ENCODE results near the gene VSTM2L. TPM values are rescaled to one million over a fixed set of nuclear protein-coding genes. Genes with fewer than 3 reads are reported as not detected.

VSTM2L gene
- total RNA-seq, 2 experiments from 2014 or later: 0.17 TPM; not detected in 1

GRCh38 chr20:37989601-37990295 is 86.8 kb downstream of the VSTM2L start:
- Histone ChIP-seq H3K4me3 (ENCODE audit: low read depth, low read length, poor library complexity, severe bottlenecking) (no peak overlapping the region), H3K9me2 (ENCODE audit: insufficient read depth, low read length) (no peaks in the 10 kb centered on the region), H3K4me1 (ENCODE audit: insufficient read depth, low read length, poor library complexity, severe bottlenecking) (peaks cover 19% of the 10 kb centered on the region), H3K4me2 (ENCODE audit: low read length) (0 out of 2 replicates have a peak overlapping the region, but pooled peaks have one; percentile 1), H3K36me3 (ENCODE audit: insufficient read depth, low read length) (peaks cover 65% of the 10 kb centered on the region; the same call in 1 of the 2 replicates), H3K27ac (ENCODE audit: low read depth, low read length, poor library complexity, severe bottlenecking) (no peak overlapping the region), H3K9me3 (ENCODE audit: low read length) (no peaks in the 10 kb centered on the region), H2AFZ (ENCODE audit: low read length) (no peak overlapping the region), H4K20me1 (ENCODE audit: insufficient read depth, low read length) (no peaks in the 10 kb centered on the region), H3K79me2 (ENCODE audit: insufficient read depth, low read depth, low read length) (no peaks in the 10 kb centered on the region)
- POLR2A ChIA-PET: interaction anchor here (1.3 kb wide), 1 partner anchor 9 kb away, joined by 3 read pairs; no protein-coding TSS in a partner anchor
- TF ChIP-seq, protein P1, sequence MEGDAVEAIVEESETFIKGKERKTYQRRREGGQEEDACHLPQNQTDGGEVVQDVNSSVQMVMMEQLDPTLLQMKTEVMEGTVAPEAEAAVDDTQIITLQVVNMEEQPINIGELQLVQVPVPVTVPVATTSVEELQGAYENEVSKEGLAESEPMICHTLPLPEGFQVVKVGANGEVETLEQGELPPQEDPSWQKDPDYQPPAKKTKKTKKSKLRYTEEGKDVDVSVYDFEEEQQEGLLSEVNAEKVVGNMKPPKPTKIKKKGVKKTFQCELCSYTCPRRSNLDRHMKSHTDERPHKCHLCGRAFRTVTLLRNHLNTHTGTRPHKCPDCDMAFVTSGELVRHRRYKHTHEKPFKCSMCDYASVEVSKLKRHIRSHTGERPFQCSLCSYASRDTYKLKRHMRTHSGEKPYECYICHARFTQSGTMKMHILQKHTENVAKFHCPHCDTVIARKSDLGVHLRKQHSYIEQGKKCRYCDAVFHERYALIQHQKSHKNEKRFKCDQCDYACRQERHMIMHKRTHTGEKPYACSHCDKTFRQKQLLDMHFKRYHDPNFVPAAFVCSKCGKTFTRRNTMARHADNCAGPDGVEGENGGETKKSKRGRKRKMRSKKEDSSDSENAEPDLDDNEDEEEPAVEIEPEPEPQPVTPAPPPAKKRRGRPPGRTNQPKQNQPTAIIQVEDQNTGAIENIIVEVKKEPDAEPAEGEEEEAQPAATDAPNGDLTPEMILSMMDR (conservative IDR thresholded peaks at IDR 0.05; ENCODE audit: low read length): no peak
- TF ChIP-seq EZH2phosphoT487 (IDR thresholded peaks at IDR 0.05; ENCODE audit: borderline replicate concordance, low read depth, low read length): no peak
- CTCF ChIA-PET (ENCODE audit: unreplicated experiment): no interaction called here
- intact Hi-C loops (cut with micrococcal nuclease; ENCODE audit: unreplicated experiment): loop anchor here (5.0 kb wide), 1 partner anchor 372 kb away; no protein-coding TSS in a partner anchor
- no peak for DNase-seq (ENCODE audit: low spot score)
- no TSS peak for BruUV-seq (replicated peaks)

GRCh38 chr20:37990571-37991151 is 87.7 kb downstream of the VSTM2L start:
- Histone ChIP-seq H3K4me3 (ENCODE audit: low read depth, low read length, poor library complexity, severe bottlenecking) (no peak overlapping the region), H4K20me1 (ENCODE audit: insufficient read depth, low read length) (no peaks in the 10 kb centered on the region), H3K4me1 (ENCODE audit: insufficient read depth, low read length, poor library complexity, severe bottlenecking) (peaks cover 19% of the 10 kb centered on the region), H2AFZ (ENCODE audit: low read length) (no peak overlapping the region), H3K4me2 (ENCODE audit: low read length) (peak overlapping the region; percentile 11; the same call in 1 of the 2 replicates), H3K36me3 (ENCODE audit: insufficient read depth, low read length) (peaks cover 74% of the 10 kb centered on the region; the same call in 1 of the 2 replicates), H3K79me2 (ENCODE audit: insufficient read depth, low read depth, low read length) (no peaks in the 10 kb centered on the region), H3K9me3 (ENCODE audit: low read length) (no peaks in the 10 kb centered on the region), H3K9me2 (ENCODE audit: insufficient read depth, low read length) (no peaks in the 10 kb centered on the region), H3K27ac (ENCODE audit: low read depth, low read length, poor library complexity, severe bottlenecking) (no peak overlapping the region)
- no TSS peak for BruUV-seq (replicated peaks)
- TF ChIP-seq EZH2phosphoT487 (IDR thresholded peaks at IDR 0.05; ENCODE audit: borderline replicate concordance, low read depth, low read length): no peak
- TF ChIP-seq, protein P1 (conservative IDR thresholded peaks at IDR 0.05; ENCODE audit: low read length): no peak
- POLR2A ChIA-PET: interaction anchor here (0.7 kb wide), 1 partner anchor 16 kb away, joined by 3 read pairs; no protein-coding TSS in a partner anchor
- intact Hi-C loops (cut with micrococcal nuclease; ENCODE audit: unreplicated experiment): loop anchor here (5.0 kb wide), 1 partner anchor 373 kb away; no protein-coding TSS in a partner anchor
- peak; percentile 37 for DNase-seq (ENCODE audit: low spot score)
- CTCF ChIA-PET (ENCODE audit: unreplicated experiment): no interaction called here

All from OCI-LY7 (cell line).